Measurements from ENCODE around the gene DCTPP1.

The DCTPP1 gene

GRCh38 chr16:30447512-30448226, 17.8 kb upstream of the DCTPP1 start:
- no peak overlapping the region for H3K4me3 ChIP-seq (ENCODE audit: low read depth, low read length)

GRCh38 chr16:30446203-30446595, 16.4 kb upstream of the DCTPP1 start:
- peak overlapping the region; percentile 69 for H3K4me3 ChIP-seq (ENCODE audit: low read depth, low read length)

GRCh38 chr16:30445408-30446202, 15.8 kb upstream of the DCTPP1 start, which contains the start of gene SEPHS2:
Gene SEPHS2 (minus strand): TSS chr16:30445874. CDS start chr16:30445727, 147 bp downstream.
- peak within 1 kb of the TSS; percentile 69 for H3K4me3 ChIP-seq (ENCODE audit: low read depth, low read length)

GRCh38 chr16:30445149-30445407, 15.2 kb upstream of the DCTPP1 start:
- H3K4me3 ChIP-seq (ENCODE audit: low read depth, low read length): peak overlapping the region; percentile 69

GRCh38 chr16:30444231-30445148, 14.7 kb upstream of the DCTPP1 start:
- H3K4me3 ChIP-seq (ENCODE audit: low read depth, low read length): peak overlapping the region; percentile 69

- no peak overlapping the region for H3K4me3 ChIP-seq (ENCODE audit: low read depth, low read length)
Measured at GRCh38 chr16:30443631-30444030, 13.8 kb upstream of the DCTPP1 start.

- no peak overlapping the region for H3K4me3 ChIP-seq (ENCODE audit: low read depth, low read length)
Measured at GRCh38 chr16:30439720-30440348, 10.0 kb upstream of the DCTPP1 start.

GRCh38 chr16:30438835-30439234, 9.0 kb upstream of the DCTPP1 start:
- H3K4me3 ChIP-seq (ENCODE audit: low read depth, low read length): no peak overlapping the region

GRCh38 chr16:30437511-30438046, 7.7 kb upstream of the DCTPP1 start:
- H3K4me3 ChIP-seq (ENCODE audit: low read depth, low read length): no peak overlapping the region

GRCh38 chr16:30434852-30435251, 5.0 kb upstream of the DCTPP1 start:
- H3K4me3 ChIP-seq (ENCODE audit: low read depth, low read length): no peak overlapping the region

- H3K4me3 ChIP-seq (ENCODE audit: low read depth, low read length): no peak overlapping the region
Measured at GRCh38 chr16:30430428-30430970, 669 bp upstream of the DCTPP1 start.

GRCh38 chr16:30429418-30429677, 482 bp downstream of the DCTPP1 start:
- peak overlapping the region; percentile 69 for H3K4me3 ChIP-seq (ENCODE audit: low read depth, low read length)

GRCh38 chr16:30428055-30428454, 1.8 kb downstream of the DCTPP1 start:
- H3K4me3 ChIP-seq (ENCODE audit: low read depth, low read length): no peak overlapping the region

- H3K4me3 ChIP-seq (ENCODE audit: low read depth, low read length): no peak overlapping the region
Measured at GRCh38 chr16:30421010-30421409, 8.8 kb downstream of the DCTPP1 start.

GRCh38 chr16:30418350-30419181, 11.3 kb downstream of the DCTPP1 start:
- peak overlapping the region; percentile 24 for H3K4me3 ChIP-seq (ENCODE audit: low read depth, low read length)

- peak overlapping the region; percentile 45 for H3K4me3 ChIP-seq (ENCODE audit: low read depth, low read length)
Measured at GRCh38 chr16:30417529-30418349, 12.1 kb downstream of the DCTPP1 start.

GRCh38 chr16:30416624-30417528, 13.0 kb downstream of the DCTPP1 start:
- peak overlapping the region; percentile 45 for H3K4me3 ChIP-seq (ENCODE audit: low read depth, low read length)

GRCh38 chr16:30416047-30416603, 13.7 kb downstream of the DCTPP1 start:
- H3K4me3 ChIP-seq (ENCODE audit: low read depth, low read length): no peak overlapping the region
